GM19025 (cell line): Measurements from ENCODE around the gene LGI4.
"Not testable (repeated sequence)": the region's sequence is repeated elsewhere in the genome, so short reads cannot be mapped to it uniquely, and the experiment has no call there.

Experiments used
- ATAC-seq: cut with Tn5 transposase; IDR thresholded peaks from one replicate; pipeline ENCODE4 v1.9.1; 2021; ENCODE audit warnings: mild to moderate bottlenecking, low read depth, moderate library complexity; ENCODE audit not compliant: unreplicated experiment

Gene LGI4

GRCh38 chr19:35109395-35110112 lies 25.3 kb downstream of the LGI4 start:
- ATAC-seq: no peak

DNA sequence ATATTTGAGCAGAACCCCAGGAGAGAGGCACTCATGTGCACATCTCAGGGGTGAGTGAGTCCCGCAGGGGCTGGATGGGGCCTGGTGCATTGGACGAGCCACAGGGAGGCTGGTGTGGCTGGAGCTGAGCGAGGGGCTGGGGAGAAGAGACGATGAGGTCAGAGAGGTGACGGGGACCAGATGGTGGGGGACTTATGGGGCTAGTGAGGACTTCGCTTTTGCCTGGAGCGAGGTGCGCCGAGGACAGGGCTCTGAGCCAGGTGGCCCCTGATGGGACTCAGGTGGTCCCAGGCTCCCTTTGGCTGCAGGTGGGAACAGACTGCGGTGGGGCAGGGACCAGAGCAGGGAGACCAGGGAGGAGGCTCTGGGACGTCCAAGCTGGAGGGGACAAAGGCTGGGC lies 26.1 kb downstream of the LGI4 start:
- ATAC-seq: no peak

DNA sequence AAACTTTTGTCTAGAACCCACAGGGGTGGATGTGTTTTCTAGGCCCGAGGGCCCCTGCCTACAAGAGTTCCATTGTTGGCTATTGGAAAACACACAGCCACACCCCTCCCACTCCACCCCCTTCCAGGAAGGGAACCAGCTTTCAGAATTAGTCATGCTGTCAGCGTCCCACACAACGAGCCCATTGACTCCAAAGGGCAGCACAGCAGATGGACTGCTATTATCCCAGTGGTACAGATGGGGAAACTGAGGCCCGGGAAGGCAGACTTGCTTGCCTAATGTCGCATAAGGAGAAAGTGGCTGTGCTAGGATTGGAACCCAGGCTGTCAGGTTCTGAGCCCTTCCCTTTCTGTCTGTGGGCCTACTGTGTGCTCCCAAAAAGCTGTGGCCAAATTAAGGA lies 27.3 kb downstream of the LGI4 start:
- no peak for ATAC-seq

DNA sequence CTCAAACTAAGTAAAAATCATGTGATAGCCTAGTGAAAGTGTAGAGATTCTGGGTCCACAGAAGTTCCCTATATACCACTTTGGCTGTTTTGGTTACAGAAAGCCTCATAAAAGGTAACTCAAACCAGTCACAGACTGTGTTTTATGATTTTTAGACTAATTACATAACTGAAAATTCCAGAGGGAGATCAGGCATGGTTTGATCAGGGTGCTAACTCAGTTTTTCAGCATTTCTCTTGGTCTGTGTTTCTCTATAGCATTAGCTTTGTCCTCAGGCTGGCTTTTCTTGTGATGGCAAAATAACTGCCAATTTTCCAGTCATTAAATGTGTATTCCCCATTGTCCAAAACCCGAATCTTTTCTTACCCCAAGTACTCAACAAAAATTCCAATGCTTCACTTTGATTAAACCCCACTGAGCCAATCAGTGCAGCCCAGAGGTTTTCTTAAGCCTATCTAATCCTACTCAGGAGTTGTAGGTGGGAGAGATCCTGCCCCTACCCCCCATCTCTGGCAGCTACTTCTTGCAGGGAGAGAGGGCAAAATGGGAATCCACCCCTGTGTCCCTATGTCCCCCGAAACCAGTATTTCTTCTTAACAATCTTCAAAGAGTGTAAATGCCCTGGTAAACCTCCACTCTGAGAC lies 27.8 kb downstream of the LGI4 start:
- no peak for ATAC-seq

- ATAC-seq: no peak
These were observed 28.6 kb downstream of the LGI4 start for GRCh38 chr19:35106291-35106583.

DNA sequence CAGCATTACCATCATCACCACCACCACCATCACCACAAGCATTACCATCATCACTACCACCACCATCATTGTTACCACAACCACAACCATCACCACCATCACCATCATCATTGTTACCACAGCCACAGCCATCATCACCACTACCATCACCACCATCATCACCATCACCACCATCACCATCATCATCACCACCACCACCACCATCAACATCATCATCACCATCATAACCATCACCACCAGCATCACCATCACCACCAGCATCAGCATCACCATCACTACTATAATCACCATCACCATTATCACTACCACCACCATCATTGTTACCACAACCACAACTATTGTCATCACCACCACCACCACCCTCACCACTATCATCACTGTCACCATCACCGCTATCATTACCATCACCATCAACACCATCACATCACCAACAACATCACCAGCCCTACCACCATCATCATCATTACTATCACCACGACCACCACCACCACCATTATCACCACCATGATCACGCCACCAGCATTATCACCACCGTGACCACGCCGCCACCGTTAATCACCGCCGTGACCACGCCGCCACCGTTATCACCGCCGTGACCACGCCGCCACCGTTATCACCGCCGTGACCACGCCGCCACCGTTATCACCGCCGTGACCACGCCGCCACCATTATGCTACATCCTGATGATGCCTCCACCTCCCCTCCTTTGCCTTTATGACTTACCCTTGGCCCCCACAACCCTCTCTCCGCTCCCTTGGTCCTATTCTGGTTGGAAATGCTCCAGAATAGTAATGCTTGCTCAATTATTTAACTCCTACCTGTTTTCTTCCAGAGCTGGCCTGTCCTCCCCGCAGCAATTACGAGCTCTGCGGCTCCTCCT lies 29.2 kb downstream of the LGI4 start:
- no peak for ATAC-seq

- ATAC-seq: no peak
These were observed 29.8 kb downstream of the LGI4 start for GRCh38 chr19:35105047-35105410.

DNA sequence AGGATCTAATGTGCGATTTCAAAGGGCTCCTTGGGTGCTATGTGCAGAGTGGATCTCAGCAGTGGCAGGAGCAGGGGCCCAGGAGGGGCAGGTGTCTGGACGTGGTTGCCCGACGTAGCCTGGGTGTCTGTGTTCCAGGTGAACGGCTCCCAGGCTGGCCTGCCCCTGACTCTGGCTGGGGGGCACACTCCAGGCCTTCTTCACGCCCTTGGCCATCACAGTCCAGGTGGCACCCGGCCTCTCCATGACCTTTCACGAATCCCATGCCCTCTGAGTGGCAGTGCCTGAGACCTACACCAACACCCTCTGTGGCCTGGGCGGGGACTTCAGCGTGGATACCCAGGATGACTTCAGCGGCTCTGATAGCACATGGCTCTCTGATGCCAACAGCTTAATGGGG lies 30.5 kb downstream of the LGI4 start:
- ATAC-seq: no peak

- ATAC-seq: not testable (repeated sequence)
These were observed 31.2 kb downstream of the LGI4 start for GRCh38 chr19:35103614-35104013.

DNA sequence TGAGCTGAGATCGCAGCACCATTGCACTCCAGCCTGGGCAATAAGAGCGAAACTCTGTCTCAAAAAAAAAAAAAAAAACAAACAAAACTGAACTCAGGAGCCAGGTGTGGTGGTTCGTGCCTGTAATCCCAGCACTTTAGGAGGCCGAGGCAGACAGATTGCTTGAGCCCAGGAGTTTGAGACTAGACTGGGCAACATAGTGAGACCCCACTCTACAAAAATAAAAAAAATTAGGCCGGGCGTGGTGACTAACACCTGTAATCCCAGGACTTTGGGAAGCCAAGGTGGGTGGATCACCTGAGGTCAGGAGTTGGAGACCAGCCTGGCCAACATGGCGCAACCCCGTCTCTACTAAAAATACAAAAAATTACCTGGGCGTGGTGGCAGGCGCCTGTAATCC lies 32.9 kb downstream of the LGI4 start:
- not testable (repeated sequence) for ATAC-seq

DNA sequence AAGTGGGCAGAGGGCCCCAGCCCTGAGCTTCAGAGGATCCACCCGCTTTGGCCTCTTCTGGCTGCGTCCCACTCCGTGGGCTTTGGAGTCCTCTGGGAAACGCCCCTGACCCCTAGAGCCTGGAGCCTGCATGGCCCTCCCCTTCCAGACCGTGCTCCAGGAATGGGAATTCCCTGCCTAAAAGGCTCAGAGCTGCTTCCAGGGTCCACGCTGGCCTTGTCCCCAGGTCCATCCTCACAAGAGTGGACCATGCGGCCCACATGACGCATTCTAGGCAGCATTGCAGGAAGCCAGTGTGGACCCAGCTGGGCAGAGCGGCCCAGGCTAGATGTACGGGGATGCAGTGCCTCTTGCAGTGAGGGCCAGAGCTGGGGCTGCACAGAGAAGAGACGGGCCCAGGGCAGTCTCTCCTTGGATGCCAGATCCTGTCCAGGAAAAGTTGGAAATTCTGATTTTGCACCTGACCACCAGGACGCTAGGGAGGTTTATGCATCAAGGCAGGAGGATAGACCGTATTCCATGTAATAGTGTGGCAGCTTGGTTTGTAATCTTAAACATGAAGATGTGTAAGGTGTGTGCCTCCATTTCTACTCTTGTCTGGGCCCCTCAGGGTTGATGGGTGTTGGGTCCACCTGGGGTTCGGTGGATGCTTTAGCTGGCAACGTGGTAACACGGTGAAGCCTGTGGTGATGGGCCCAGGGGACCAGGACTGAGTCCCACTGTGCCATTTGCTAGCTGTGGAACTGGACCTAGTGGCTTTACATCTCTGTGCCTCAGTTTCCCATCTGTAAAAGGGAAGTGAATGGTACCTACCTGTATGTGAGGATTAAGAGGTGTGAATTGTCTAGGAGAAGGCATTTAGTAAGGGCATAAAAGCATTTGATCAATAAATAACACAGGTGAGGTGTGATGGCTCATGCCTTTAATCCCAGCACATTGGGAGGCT lies 34.0 kb downstream of the LGI4 start:
- no peak for ATAC-seq

GRCh38 chr19:35099897-35100275 lies 35.0 kb downstream of the LGI4 start:
- ATAC-seq: no peak

- no peak for ATAC-seq
These were observed 35.5 kb downstream of the LGI4 start for GRCh38 chr19:35099155-35099896.

DNA sequence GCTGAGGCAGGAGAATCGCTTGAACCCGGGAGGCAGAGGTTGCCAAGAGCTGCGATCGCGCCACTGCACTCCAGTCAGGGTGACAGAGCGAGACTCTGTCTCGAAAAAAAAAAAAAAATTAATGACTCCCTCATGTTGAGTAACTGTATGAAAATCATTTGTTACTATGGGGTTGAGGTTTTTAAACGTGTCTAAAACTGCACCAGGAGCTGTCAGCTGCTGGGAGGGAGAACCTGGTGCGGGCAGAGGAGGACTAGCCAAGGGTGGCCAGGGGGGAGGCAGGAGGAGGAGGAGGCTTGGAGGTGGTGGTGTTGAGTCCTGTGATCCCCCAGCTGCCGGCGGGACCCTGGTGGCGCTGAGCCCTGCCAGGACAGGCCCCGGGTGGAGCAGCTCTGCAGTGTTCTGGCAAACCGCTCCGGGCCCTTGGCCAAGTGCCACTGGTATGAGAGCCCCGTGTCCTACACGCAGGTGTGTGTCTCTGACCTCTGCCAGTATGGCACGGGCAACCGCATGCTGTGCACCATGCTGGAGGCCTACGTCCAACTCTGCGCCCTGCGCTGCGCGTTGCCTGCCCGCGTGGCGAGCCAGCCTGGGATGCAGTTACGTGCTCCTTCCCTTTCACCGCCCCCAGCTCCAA lies 36.3 kb downstream of the LGI4 start:
- no peak for ATAC-seq

- no peak for ATAC-seq
These were observed 39.0 kb downstream of the LGI4 start for GRCh38 chr19:35095667-35096368.

DNA sequence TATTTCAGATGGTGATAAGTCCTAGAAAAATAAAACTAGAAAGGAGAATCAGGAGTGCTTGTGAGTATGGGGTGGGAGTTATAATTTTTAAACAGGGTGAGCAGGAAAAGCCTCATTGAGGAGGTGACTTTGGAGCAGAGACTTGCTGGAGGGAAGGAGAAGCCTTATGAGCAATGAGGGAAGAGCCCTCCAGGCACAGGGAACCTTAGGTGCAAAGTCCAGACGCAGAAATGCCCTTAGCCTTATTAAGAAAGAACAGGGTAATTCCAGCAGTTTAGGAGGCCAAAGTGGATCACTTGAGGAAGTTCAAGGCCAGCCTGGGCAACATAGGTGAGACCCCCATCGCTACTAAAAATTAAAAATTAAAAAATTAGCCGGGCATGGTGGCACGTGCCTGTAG lies 40.2 kb downstream of the LGI4 start:
- no peak for ATAC-seq

DNA sequence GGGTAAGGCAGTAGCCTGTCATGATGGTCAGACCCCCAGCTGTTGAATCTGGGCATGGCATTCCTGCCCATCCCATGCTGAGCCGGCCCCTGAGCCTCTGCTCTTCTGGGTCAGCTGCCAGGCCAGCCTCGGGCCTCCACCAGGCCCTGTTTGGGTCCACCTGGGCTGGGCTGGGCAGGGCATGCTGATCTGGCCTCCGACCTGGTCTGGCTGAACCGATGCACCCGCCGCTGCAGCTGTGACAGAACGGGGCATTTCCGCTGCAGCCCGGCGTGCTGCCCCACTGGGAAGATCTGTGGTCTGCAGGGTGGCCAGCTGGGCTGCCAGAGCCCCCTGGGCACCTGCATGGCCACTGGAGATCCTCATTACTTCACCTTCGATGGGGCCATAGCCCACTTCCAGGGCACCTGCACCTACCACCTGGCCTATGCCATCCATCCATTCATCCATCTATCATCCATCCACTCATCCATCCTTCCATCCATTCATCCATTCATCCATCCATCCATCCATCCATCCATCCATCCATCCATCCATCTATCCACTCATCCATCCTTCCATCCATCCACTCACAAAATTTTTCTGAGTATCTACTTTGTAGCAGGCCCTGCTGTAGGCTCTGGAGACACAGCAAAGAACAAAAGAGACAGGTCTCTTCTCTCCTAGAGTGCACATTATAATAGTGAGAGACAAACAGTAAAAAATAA lies 40.8 kb downstream of the LGI4 start:
- ATAC-seq: no peak

GRCh38 chr19:35093430-35093829 lies 41.4 kb downstream of the LGI4 start:
- ATAC-seq: no peak
